NCI-H1417 (cell line): ENCODE results near the gene GPRC5A.
A peak's percentile ranks its signal among the peaks of the same experiment; 100 is the strongest.

Source experiments
- DNase-seq, 3 experiments: peaks; one replicate each; lab custom pipeline; 2025; lab: John Stamatoyannopoulos, UW

Gene GPRC5A

DNA sequence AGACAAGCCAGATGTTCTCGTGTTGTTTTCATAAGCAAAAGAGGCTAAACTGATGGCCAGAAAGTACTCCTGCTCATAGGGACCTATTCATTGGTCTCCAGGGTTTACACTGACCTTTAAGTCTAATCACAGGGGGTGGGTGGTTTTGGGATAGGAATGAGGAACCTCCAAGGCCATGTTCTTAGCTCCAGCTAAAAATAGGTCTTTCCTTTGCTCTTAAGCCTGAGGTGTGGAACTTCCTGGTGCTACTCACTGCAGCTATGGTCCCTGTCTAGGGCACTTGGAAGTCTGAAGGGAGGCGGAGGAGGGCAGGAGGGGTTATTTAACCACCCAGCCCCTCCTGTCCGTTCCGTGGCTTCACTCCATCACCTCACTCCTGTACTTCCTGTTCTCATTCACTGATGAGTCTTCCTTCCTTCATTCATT is 18.6 kb downstream of the GPRC5A start:
- no peak for DNase-seq

GRCh38 chr12:12912711-12913110 is 21.3 kb downstream of the GPRC5A start:
- no peak for DNase-seq

- peak in 1 of 3 experiments; percentile 51 for DNase-seq
Measured at GRCh38 chr12:12915656-12916055, 24.3 kb downstream of the GPRC5A start.

DNA sequence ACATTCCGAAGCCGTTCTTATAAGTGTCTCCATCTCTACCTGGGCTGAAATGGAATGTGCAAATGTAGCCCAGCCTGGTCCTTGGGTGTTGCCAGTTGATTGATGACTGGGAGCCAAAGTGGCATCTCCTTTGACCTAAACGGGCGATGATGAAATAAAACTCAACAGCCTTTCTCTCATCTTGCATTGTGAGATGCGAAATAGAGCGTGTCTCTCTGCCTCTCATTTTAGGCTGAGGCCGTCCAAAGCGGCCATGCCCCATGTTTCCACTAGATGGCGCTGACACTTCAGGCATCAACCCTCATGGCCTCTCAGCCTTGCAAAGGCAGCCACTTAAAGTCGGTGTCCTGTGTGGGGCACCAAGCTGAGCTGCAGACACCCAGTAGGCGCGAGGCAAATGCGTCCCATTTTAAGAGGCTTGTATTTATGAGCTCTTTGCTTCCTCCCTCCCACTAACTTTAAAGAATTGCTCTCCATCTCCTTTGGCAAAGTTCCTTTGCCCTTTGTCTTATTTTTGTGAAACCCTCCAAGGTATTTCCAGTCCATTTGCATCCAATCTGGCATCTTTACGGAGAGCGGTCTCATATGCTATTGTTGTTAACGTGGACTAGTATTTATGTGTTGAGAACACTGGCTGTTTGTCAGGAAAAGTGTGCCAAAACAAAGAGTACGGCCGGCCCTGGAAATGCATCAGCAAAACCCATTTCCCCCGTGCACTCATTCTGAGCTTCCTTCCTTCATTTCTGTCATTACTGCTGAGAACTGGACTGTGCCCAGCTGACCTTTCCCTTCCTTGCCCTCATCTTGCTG is 25.0 kb downstream of the GPRC5A start:
- DNase-seq: peak; percentile 77 to 91 (median 91)

- DNase-seq: no peak
Measured at GRCh38 chr12:12917517-12917916, 26.2 kb downstream of the GPRC5A start.

GRCh38 chr12:12918781-12919389 is 27.5 kb downstream of the GPRC5A start:
- DNase-seq: peak in 2 of 3 experiments; percentile 7 to 13

GRCh38 chr12:12919666-12920435 is 28.5 kb downstream of the GPRC5A start:
- no peak for DNase-seq

DNA sequence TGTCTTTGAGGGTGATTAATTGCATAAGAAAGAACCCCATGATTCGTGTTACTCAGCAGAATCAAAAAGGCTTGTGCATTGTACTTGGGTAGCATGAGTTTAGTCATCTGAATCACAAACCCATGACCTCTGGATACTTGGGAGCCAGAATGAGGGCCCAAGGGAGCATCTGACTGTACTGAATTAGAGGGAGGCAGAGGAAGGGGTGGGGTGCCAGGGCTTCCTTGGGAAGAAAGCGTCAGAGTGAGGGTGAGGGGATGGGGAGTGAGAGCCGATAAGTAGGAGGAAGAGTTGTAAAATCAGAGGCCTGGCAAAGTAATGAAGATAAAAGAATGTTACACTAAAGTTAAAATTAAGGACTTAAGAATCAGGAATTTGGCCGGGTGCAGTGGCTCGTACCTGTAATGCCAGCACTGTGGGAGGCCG is 30.8 kb downstream of the GPRC5A start:
- no peak for DNase-seq

DNA sequence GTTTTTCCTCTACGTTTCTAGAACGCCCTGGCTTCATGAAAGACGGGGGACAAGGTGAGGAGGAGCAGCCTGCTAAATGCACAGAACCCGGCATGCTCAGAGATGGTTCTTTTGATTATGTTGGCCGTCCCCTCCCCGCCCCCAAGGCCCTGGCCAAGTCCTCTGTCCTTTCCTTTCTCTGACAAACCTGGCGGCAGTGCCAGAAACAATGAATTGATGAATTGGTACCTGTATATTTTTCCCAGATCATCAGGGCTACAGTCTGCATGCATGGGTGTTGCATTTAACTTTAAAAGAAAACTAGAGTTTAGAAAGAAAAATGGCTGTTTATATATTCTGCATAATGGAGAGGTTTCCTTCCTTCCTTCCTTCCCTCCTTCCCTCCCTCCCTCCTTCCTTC is 31.6 kb downstream of the GPRC5A start:
- no peak for DNase-seq

- DNase-seq: no peak
Measured at GRCh38 chr12:12924169-12924568, 32.8 kb downstream of the GPRC5A start.

DNA sequence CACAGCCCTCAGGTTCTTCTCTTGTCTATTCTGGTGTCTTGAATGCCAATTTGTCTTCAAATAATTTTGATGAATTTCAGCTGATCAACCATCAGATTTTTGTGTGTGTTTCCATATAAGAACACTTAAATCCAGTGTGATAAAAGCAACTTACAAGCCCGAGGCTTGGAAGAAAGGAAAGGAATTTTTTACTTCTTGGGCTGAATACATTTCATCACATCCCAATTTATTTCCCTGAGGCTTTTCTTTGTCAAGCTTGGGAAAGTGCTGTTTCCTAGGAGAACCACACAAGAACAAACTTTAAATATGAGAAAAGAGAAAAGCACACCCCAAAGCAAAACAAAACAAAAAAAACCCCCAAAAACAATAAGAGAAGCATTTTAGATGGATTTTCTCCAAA is 34.0 kb downstream of the GPRC5A start:
- no peak for DNase-seq

GRCh38 chr12:12926571-12927071 is 35.3 kb downstream of the GPRC5A start:
- DNase-seq: no peak

GRCh38 chr12:12927211-12928079 is 36.1 kb downstream of the GPRC5A start:
- DNase-seq: peak in 2 of 3 experiments; percentile 74 to 91

- DNase-seq: no peak
Measured at GRCh38 chr12:12929696-12930095, 38.3 kb downstream of the GPRC5A start.

DNA sequence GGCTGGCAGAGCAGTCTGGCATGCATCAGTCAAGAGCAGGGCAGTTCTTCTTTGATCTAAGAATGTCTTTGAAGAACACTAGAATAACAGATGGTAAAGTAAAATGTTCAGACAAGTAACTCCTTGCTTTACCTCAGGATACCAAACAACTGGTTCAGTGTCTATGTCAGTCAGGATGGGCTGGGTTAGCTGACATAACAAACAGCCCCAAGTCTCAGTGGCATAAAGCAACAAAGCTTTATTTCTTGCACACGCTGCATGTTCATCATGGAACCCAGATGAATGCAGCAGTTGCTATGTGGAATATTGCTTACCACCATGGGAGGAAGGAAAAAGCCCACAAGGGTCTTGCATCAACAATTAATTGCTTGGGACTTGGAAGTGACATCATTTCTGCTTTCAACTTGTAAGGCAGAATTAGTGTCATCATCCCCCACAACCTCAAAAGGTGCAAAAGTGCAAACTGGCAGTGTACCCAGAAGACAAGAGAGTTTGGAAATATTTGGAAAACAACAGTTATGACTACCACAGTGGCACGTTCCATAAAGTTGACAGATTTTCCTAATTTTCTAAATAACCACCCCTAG is 39.4 kb downstream of the GPRC5A start:
- DNase-seq: no peak

DNA sequence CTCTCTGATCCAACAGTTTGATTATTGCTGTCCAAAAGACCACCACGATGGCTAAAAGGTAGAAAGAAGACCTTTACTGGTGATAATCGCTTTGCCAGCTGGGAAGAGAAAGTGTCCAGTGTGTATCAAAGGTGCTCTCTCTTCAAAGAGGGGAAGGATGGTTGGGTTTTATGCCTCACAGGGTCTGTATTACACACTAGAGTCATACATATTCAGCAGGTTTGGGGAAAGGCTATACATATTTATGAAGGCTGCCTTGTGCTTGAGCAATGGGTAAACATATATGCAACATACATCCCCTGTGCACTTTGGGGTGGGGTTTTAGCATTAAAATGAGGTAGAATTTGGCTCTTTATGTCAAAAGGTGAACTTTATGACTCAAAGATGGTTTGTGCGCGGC is 42.4 kb downstream of the GPRC5A start:
- no peak for DNase-seq

GRCh38 chr12:12934556-12934955 is 43.2 kb downstream of the GPRC5A start:
- DNase-seq: peak in 2 of 3 experiments; percentile 28 to 62

DNA sequence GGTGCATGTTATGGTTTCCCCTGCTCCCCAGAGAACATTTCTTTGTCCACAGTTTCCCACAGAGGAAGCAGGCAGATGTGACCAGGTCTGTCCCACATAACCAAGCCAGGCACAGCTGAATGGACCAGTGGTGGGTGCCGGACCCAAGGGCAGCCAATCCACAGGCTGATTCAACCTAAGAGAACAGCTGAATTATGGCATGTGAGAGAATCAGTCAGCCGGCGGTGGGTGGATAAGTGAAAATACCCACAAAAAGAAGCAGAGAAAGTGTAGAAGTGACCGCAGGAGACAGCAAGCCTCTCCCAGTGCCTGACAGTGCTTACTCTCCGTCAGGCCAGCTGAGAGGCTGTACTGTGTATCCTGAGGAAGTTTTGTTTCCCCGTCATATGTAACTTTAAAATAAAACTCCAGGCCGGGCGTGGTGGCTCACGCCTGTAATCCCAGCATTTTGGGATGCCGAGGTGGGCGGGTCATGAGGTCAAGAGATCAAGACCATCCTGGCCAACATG is 45.7 kb downstream of the GPRC5A start:
- DNase-seq: no peak

GRCh38 chr12:12938541-12938940 is 47.2 kb downstream of the GPRC5A start:
- DNase-seq: no peak

DNA sequence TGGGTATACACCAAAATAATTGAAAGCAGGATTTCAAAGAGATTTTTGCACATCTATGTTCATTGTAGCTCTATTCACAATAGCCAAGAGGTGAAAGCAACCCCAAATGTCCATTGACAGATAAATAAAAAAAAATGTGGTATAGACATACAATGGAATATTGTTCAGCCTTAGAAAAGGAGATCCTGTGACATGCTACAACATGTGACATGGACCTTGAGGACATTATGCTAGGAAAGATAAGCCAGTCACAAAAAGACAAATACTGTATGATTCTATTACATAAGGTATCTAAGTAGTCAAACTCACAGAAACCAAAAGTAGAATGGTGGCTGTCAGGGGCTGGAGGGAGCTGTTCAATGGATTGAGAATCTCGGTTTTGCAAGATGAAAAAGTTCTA is 48.5 kb downstream of the GPRC5A start:
- no peak for DNase-seq
